HG02970 (cell line): Measurements from ENCODE around the gene PAPOLG.
A peak's percentile ranks its signal among the peaks of the same experiment; 100 is the strongest.
"Not testable (repeated sequence)": the region's sequence is repeated elsewhere in the genome, so short reads cannot be mapped to it uniquely, and the experiment has no call there.

Experiments used
- ATAC-seq: cut with Tn5 transposase; IDR thresholded peaks from one replicate; pipeline ENCODE4 v1.9.1; 2021; ENCODE audit warnings: mild to moderate bottlenecking, moderate library complexity, moderate number of reproducible peaks; ENCODE audit not compliant: unreplicated experiment, low FRiP score

Gene PAPOLG

GRCh38 chr2:60821587-60822302, 65.7 kb downstream of the PAPOLG start:
- ATAC-seq: no peak

- ATAC-seq: no peak
Measured at GRCh38 chr2:60822987-60823386, 66.9 kb downstream of the PAPOLG start.

GRCh38 chr2:60823694-60824305, 67.7 kb downstream of the PAPOLG start:
- no peak for ATAC-seq

GRCh38 chr2:60825666-60826065, 69.6 kb downstream of the PAPOLG start:
- ATAC-seq: no peak

- ATAC-seq: no peak
Measured at GRCh38 chr2:60826111-60826510, 70.0 kb downstream of the PAPOLG start.

GRCh38 chr2:60826860-60827259, 70.8 kb downstream of the PAPOLG start:
- not testable (repeated sequence) for ATAC-seq

- no peak for ATAC-seq
Measured at GRCh38 chr2:60827369-60827768, 71.3 kb downstream of the PAPOLG start.

GRCh38 chr2:60830991-60831390, 74.9 kb downstream of the PAPOLG start:
- no peak for ATAC-seq

GRCh38 chr2:60831921-60832320, 75.9 kb downstream of the PAPOLG start:
- ATAC-seq: no peak

GRCh38 chr2:60832621-60833020, 76.6 kb downstream of the PAPOLG start:
- ATAC-seq: no peak

- peak; percentile 39 for ATAC-seq
Measured at GRCh38 chr2:60834270-60834717, 78.2 kb downstream of the PAPOLG start.

- ATAC-seq: no peak
Measured at GRCh38 chr2:60836491-60836890, 80.4 kb downstream of the PAPOLG start.

- ATAC-seq: no peak
Measured at GRCh38 chr2:60837123-60837522, 81.1 kb downstream of the PAPOLG start.

GRCh38 chr2:60838481-60838880, 82.4 kb downstream of the PAPOLG start:
- ATAC-seq: no peak

GRCh38 chr2:60839126-60839813, 83.2 kb downstream of the PAPOLG start:
- ATAC-seq: no peak

GRCh38 chr2:60840880-60841279, 84.8 kb downstream of the PAPOLG start:
- ATAC-seq: peak; percentile 51

- ATAC-seq: no peak
Measured at GRCh38 chr2:60843006-60843405, 86.9 kb downstream of the PAPOLG start.

- no peak for ATAC-seq
Measured at GRCh38 chr2:60844105-60844504, 88.0 kb downstream of the PAPOLG start.

- no peak for ATAC-seq
Measured at GRCh38 chr2:60847854-60848253, 91.8 kb downstream of the PAPOLG start.
